RWPE2 (cell line): ENCODE measurements around the gene PHF2.

Experiments
- ATAC-seq: fragments of 200-7000 bp; cut with Tn5 transposase; 3 replicates; pipeline ENCODE4 v1.9.1; 2021; ENCODE audit warnings: low read depth
- DNase-seq: peaks from one replicate; pipeline ENCODE4 v3.0.0-alpha.2; 2020; ENCODE audit warnings: low spot score
- H3K27ac ChIP-seq: fragments of 450-650 bp; 2 replicates; pipeline ENCODE4 v1.5.1; 2017; ENCODE audit warnings: mild to moderate bottlenecking; ENCODE audit not compliant: poor library complexity, severe bottlenecking
- H3K27me3 ChIP-seq: fragments of 250-450 bp; sonication (Bioruptor Pico); 2 replicates; pipeline ENCODE4 v1.5.1; 2021; ENCODE audit warnings: mild to moderate bottlenecking, moderate library complexity; ENCODE audit not compliant: insufficient read depth, poor library complexity, severe bottlenecking
- H3K36me3 ChIP-seq: fragments of 250-450 bp; sonication (Bioruptor Pico); 2 replicates; pipeline ENCODE4 v1.5.1; 2020; ENCODE audit warnings: low read depth, mild to moderate bottlenecking, moderate library complexity
- H3K4me1 ChIP-seq: fragments of 250-450 bp; sonication (Bioruptor Pico); 2 replicates; pipeline ENCODE4 v1.5.1; 2021; ENCODE audit warnings: mild to moderate bottlenecking, moderate library complexity; ENCODE audit not compliant: insufficient read depth, poor library complexity, severe bottlenecking
- H3K4me3 ChIP-seq: fragments of 250-450 bp; sonication (Bioruptor Pico); 2 replicates; pipeline ENCODE4 v1.5.1; 2021; ENCODE audit warnings: mild to moderate bottlenecking, moderate library complexity; ENCODE audit not compliant: severe bottlenecking
- H3K9me3 ChIP-seq: fragments of 250-450 bp; sonication (Bioruptor Pico); 2 replicates; pipeline ENCODE4 v1.5.1; 2021; ENCODE audit warnings: mild to moderate bottlenecking, moderate library complexity; ENCODE audit not compliant: severe bottlenecking
- TF ChIP-seq, protein P1 (sequence below): fragments of 450-650 bp; IDR thresholded peaks from one replicate; pipeline ENCODE4 v1.5.1; 2017; ENCODE audit warnings: mild to moderate bottlenecking, moderate library complexity; ENCODE audit not compliant: poor library complexity, severe bottlenecking

PHF2 gene

DNA sequence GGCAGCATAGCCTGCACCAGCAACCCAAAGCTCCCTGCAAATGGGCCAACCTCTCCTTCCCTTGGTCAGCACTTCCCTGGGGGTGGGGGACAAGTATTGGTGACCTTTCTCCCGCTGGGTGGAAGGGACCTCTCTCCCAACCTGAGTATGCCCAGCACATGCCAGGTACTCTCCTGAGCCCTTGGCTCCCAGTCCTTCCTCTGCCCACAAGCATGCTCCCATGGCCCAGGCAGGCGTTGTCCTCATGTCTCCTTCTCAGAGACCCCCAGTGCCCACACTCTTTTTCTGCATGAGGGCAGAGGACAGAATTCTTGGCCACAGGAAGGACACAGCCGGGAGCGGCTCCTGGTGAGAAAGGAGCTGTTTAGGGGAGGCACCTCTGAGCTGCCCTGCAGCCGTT lies 60.3 kb downstream of the PHF2 start:
- TF ChIP-seq, protein P1, sequence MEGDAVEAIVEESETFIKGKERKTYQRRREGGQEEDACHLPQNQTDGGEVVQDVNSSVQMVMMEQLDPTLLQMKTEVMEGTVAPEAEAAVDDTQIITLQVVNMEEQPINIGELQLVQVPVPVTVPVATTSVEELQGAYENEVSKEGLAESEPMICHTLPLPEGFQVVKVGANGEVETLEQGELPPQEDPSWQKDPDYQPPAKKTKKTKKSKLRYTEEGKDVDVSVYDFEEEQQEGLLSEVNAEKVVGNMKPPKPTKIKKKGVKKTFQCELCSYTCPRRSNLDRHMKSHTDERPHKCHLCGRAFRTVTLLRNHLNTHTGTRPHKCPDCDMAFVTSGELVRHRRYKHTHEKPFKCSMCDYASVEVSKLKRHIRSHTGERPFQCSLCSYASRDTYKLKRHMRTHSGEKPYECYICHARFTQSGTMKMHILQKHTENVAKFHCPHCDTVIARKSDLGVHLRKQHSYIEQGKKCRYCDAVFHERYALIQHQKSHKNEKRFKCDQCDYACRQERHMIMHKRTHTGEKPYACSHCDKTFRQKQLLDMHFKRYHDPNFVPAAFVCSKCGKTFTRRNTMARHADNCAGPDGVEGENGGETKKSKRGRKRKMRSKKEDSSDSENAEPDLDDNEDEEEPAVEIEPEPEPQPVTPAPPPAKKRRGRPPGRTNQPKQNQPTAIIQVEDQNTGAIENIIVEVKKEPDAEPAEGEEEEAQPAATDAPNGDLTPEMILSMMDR, result no peak
- Histone ChIP-seq H3K27me3 (no peaks in the 10 kb centered on the region), H3K36me3 (peaks cover 16% of the 10 kb centered on the region), H3K4me1 (no peaks in the 10 kb centered on the region), H3K4me3 (no peak overlapping the region), H3K9me3 (no peaks in the 10 kb centered on the region), H3K27ac (no peak overlapping the region)
- peak; percentile 40 for DNase-seq
- no peak; the same call in 2 of the 3 replicates for ATAC-seq

DNA sequence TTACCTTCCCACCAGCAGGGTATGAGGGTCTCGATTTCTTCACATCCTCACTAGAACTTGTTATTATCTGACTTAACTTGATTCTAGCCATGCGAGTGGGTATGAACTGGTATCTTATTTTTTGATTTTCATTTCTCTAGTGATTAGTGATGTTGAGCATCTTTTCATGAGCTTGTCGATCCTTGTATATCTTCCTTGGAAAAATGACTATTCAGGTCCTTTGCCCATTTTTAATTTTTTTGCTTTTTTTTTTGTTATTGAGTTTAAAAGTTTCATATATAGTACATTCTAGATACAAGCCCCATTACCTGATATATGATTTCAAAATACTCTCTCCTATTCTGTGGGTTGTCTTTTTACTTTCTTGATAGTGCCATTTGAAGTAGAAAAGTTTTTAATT lies 61.5 kb downstream of the PHF2 start:
- no peak for ATAC-seq
- TF ChIP-seq, protein P1, result no peak
- Histone ChIP-seq H3K4me1 (no peaks in the 10 kb centered on the region), H3K4me3 (no peak overlapping the region), H3K9me3 (no peaks in the 10 kb centered on the region), H3K36me3 (peaks cover 22% of the 10 kb centered on the region), H3K27ac (no peak overlapping the region), H3K27me3 (no peaks in the 10 kb centered on the region)
- DNase-seq, result no peak

DNA sequence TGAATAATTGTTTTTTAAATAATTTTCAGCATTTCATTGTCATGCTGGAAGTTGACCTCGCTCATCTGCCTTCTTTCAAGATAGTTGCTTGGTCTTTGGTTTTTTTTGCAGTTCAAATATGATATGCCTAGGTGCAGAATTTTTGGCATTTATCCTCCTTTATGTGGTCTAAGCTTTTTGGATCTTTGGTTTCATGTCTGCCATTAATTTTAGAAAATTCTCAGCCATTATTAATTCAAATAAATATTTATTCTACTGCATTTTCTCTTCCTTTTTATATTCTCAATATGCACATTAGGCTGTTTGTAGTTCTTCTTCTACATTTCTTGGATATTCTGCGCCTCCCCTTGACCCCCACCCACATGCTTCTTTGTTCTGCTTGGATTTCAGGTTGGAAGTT lies 63.6 kb downstream of the PHF2 start:
- no peak overlapping the region for H3K27ac ChIP-seq
- DNase-seq (no peak), ATAC-seq (no peak)
- no peak overlapping the region for H3K4me3 ChIP-seq
- no peaks in the 10 kb centered on the region for H3K27me3 ChIP-seq
- H3K36me3 ChIP-seq, result peaks cover 26% of the 10 kb centered on the region
- TF ChIP-seq, protein P1, result no peak
- H3K9me3 ChIP-seq, result no peaks in the 10 kb centered on the region
- no peaks in the 10 kb centered on the region for H3K4me1 ChIP-seq

DNA sequence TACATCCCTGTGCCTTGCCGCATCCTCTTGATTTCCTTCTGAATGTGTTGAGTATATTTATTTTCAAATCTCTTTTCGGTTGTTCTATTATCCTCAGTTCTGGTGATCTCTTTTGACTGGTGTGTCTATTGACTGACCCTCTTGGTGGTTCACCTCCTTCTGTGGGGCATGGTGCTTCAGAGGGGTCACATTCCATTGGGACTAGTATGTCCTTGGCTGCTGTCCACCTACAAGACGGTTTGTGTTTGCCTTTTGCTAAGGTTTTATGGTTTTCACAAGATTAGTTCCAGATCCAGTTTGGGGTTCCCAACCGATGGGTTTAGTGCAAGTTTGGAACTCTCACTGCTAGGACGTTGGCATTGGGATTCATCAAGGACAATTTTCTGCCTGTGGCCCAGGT lies 66.6 kb downstream of the PHF2 start:
- TF ChIP-seq, protein P1, result no peak
- H3K4me1 ChIP-seq, result no peaks in the 10 kb centered on the region
- no peak overlapping the region for H3K4me3 ChIP-seq
- no peaks in the 10 kb centered on the region for H3K27me3 ChIP-seq
- no peak overlapping the region for H3K27ac ChIP-seq
- DNase-seq, result no peak
- no peaks in the 10 kb centered on the region for H3K9me3 ChIP-seq
- no peak for ATAC-seq
- peaks cover 17% of the 10 kb centered on the region for H3K36me3 ChIP-seq

DNA sequence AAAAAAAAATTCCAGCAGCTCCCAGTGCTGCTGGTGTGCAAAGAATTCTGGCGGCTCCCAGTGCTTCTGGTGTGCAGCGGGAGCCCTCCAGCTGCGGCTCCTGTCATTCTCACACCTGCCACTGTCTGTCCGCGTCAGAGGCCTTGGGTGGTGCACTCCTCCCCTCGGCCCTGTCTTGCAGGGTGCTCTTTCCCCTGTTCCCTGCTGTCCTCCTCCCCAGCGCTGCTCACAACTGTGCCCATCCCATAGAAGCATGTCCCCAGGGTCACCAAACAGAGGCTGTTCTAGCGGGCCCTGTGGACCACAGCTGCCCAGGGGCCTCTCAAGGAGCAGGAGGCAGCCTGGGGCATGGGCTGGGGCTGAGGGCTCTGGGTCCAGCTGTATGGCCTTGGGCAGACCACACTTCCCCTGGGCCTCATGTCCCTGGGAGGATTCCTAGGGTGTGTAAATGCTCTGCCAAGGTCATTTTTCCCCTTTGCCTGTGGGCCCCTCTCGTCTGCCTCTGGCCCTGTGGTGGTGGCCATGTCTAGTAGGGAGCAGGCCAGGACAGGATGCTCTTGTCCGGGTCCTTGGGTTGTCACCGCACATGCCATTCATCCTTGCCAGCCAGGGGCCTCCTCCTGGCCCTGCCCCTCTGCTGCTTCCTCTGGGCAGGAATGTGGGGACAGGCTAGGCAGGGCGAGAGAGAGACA lies 68.2 kb downstream of the PHF2 start:
- ATAC-seq, result no peak
- no peaks in the 10 kb centered on the region for H3K9me3 ChIP-seq
- no peak overlapping the region for H3K4me3 ChIP-seq
- TF ChIP-seq, protein P1, result no peak
- peaks cover 13% of the 10 kb centered on the region for H3K36me3 ChIP-seq
- H3K27me3 ChIP-seq, result no peaks in the 10 kb centered on the region
- peak; percentile 37 for DNase-seq
- no peak overlapping the region for H3K27ac ChIP-seq
- no peaks in the 10 kb centered on the region for H3K4me1 ChIP-seq
